GM12878 (cell line): ENCODE data around the gene KRTAP10-5.
"Not testable (repeated sequence)": the region's sequence is repeated elsewhere in the genome, so short reads cannot be mapped to it uniquely, and the experiment has no call there.

ENCODE experiments used
- KDM1A ChIP-seq: fragments of 200-600 bp; sonication (generic); IDR thresholded peaks from 2 replicates; pipeline ENCODE4 v1.6.1; 2016; ENCODE audit warnings: borderline replicate concordance
- POLR2A ChIP-seq: IDR thresholded peaks from 2 replicates; pipeline ENCODE4 v1.6.1; 2011; ENCODE audit warnings: low read depth, mild to moderate bottlenecking, low read length

DNA sequence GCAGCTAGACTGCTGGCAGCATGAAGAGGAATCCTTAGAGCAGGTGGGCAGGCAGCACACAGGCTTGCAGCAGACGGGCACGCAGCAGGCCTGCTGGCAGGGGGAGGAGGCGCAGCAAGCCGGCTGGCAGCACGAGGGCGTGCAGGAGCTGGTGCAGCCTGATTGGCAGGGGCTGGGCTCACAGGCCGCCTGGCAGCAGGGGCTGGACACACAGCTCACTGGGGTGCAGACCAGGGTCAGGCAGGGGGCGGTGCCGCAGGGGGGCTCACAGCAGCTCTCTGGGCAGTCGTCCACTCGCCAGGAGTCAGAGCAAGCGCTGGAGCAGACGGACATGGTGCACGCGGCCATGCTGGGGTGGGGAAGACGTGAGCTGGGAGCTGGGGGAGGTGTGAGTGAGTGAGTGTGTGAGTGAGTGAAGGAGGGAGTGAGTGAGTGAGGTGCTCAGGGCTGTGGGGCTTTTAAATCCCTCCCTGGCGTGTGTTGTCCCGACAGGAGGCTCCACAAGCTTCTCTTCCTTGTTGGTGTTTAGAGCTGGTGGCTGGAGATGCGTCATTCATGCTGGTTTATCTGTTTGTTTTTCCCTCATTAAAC lies at the start of gene KRTAP10-5:
- TF ChIP-seq KDM1A, POLR2A: not testable (repeated sequence)
